Natural killer cell (primary cell): ENCODE data around the gene IER5. TPM values are rescaled to one million over a fixed set of nuclear protein-coding genes. Genes with fewer than 3 reads are reported as not detected.

Experiments used
- ATAC-seq, 3 donors: fragments of 150-1000 bp in 2 of 3; fragments of 200-7000 bp in 1 of 3; cut with Tn5 transposase; 1 replicate in 1 of 3; 2 replicates in 2 of 3; pipeline ENCODE4 v1.10.0; 2021; ENCODE audit warnings: mild to moderate bottlenecking in 2 of 3, moderate library complexity in 2 of 3
- DNase-seq, 2 donors: peaks; one replicate each; pipeline versions ENCODE4 v3.0.0 to v3.0.0-alpha.2; 2013 to 2021; ENCODE audit warnings: mixed read lengths in 1 of 2
- H3K27ac ChIP-seq: one replicate; pipeline ENCODE4 v1.5.1; 2013; ENCODE audit warnings: mild to moderate bottlenecking, low read length
- H3K27me3 ChIP-seq: one replicate; pipeline ENCODE4 v1.6.1; 2013; ENCODE audit warnings: low read length; ENCODE audit not compliant: control insufficient read depth, insufficient read depth
- H3K36me3 ChIP-seq: one replicate; pipeline ENCODE4 v1.6.1; 2013; ENCODE audit warnings: low read length; ENCODE audit not compliant: control insufficient read depth, insufficient read depth
- H3K4me1 ChIP-seq: one replicate; pipeline ENCODE4 v1.6.1; 2013; ENCODE audit warnings: low read length; ENCODE audit not compliant: control insufficient read depth, insufficient read depth
- H3K4me3 ChIP-seq: one replicate; pipeline ENCODE4 v1.5.1; 2013; ENCODE audit warnings: low read length
- H3K9me3 ChIP-seq: one replicate; pipeline ENCODE4 v1.6.1; 2013; ENCODE audit warnings: low read length; ENCODE audit not compliant: control insufficient read depth, insufficient read depth
- H3K27ac Mint-ChIP-seq, 2 donors: one replicate each; pipeline ENCODE4 v1.8.0; 2022; ENCODE audit warnings: mild to moderate bottlenecking in 2 of 2, mixed read lengths in 2 of 2, moderate library complexity in 1 of 2
- H3K27me3 Mint-ChIP-seq, 2 donors: one replicate each; pipeline ENCODE4 v1.8.0; 2022; ENCODE audit warnings: low read depth in 2 of 2, mixed read lengths in 2 of 2
- H3K36me3 Mint-ChIP-seq: one replicate; pipeline ENCODE4 v1.8.0; 2022; ENCODE audit warnings: mixed read lengths
- H3K4me1 Mint-ChIP-seq, 2 donors: one replicate each; pipeline ENCODE4 v1.8.0; 2022; ENCODE audit warnings: mixed read lengths in 2 of 2
- H3K4me3 Mint-ChIP-seq: one replicate; pipeline ENCODE4 v1.8.0; 2022; ENCODE audit warnings: mild to moderate bottlenecking, moderate library complexity, mixed read lengths
- H3K9me3 Mint-ChIP-seq, 2 donors: one replicate each; pipeline ENCODE4 v1.8.0; 2022; ENCODE audit warnings: mixed read lengths in 2 of 2
- WGBS: methylation state at CpG from one replicate; pipeline ENCODE4 v1.1.7; 2013; ENCODE audit warnings: missing lambda C conversion rate; ENCODE audit not compliant: insufficient coverage; 5-methylcytosine and 5-hydroxymethylcytosine counted together
- intact Hi-C: fragments of 100-400 bp; cut with micrococcal nuclease; formaldehyde crosslinking; loops from one replicate; pipeline ENCODE4 v1.14.2; 2022
- total RNA-seq, 4 donors: library from RNA; stranded (reverse); fragments of 120-200 nt in 1 of 4; gene quantifications; one replicate each; pipeline versions ENCODE4 v1.2.3 to v1.2.4, GENCODE V29; 2013 to 2022
- TF ChIP-seq, protein P1 (sequence below): fragments of 200-600 bp; IDR thresholded peaks from one replicate; pipeline ENCODE4 v1.8.0; 2022; ENCODE audit warnings: antibody characterized with exemption

Gene IER5
- total RNA-seq, 3 donors from 2014 or later (not counting 1 experiment from before 2014, with no cell fraction given): 118 to 164 (median 150) TPM

DNA sequence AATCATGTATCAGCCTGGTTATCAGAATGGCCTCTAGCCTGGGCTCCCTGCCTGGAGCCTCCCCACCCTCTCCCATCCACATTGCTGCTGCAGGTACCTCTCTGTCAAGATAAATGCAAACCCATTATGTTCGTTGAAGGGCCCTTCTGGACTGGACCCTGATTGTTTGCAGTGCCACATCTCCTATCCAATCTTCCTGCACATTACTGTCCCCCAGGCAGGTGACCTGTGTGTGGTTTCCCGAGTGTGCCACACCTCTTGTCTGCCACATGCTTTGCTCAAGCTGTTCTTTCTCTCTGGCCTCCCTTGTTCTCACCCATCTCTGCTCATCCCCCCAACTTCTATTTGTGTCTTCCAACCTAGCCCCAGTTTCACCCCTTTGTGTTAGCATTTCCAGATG, 32.4 kb downstream of the IER5 start:
- no peaks in the 10 kb centered on the region for H3K36me3 Mint-ChIP-seq
- ATAC-seq: no peak
- H3K27ac Mint-ChIP-seq: no peak overlapping the region

DNA sequence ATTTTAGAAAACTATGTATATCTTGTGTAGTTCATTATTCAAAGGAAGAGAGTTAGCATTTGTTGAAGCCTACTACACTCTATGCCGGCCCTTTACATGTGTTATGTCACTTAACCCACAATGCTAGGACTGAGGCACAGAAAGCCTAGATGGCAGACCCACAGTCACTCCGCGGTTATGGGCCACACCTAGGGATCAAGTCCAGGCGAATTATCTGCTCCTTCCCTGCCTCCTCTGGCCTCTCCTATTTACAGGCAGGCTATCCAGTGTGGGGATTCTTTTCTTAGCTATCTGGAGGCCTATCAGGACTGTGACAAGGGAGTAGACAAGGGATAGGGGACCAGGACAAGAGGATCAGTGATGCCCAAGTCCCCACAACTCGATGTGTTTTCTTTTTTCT, 33.0 kb downstream of the IER5 start:
- WGBS: 94% methylated on average over 5 of the region's 5 CpGs

More for the DNA sequence above, 32.4 kb downstream of the IER5 start:
- no peaks in the 10 kb centered on the region for H3K36me3 ChIP-seq
- Mint-ChIP-seq H3K9me3 (no peaks in the 10 kb centered on the region), H3K4me1 (peaks cover 5 to 9% of the 10 kb centered on the region in 2 donors), H3K27me3 (no peaks in the 10 kb centered on the region), H3K4me3 (no peak overlapping the region)
- no peaks in the 10 kb centered on the region for H3K4me1 ChIP-seq
- no peak overlapping the region for H3K4me3 ChIP-seq
- 86% methylated on average over 2 of the region's 2 CpGs for WGBS
- no peak overlapping the region for H3K27ac ChIP-seq
- TF ChIP-seq, protein P1, sequence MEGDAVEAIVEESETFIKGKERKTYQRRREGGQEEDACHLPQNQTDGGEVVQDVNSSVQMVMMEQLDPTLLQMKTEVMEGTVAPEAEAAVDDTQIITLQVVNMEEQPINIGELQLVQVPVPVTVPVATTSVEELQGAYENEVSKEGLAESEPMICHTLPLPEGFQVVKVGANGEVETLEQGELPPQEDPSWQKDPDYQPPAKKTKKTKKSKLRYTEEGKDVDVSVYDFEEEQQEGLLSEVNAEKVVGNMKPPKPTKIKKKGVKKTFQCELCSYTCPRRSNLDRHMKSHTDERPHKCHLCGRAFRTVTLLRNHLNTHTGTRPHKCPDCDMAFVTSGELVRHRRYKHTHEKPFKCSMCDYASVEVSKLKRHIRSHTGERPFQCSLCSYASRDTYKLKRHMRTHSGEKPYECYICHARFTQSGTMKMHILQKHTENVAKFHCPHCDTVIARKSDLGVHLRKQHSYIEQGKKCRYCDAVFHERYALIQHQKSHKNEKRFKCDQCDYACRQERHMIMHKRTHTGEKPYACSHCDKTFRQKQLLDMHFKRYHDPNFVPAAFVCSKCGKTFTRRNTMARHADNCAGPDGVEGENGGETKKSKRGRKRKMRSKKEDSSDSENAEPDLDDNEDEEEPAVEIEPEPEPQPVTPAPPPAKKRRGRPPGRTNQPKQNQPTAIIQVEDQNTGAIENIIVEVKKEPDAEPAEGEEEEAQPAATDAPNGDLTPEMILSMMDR: no peak
- no peaks in the 10 kb centered on the region for H3K27me3 ChIP-seq
- H3K9me3 ChIP-seq: no peaks in the 10 kb centered on the region
- DNase-seq: no peak
- intact Hi-C loops: no loop called here

DNA sequence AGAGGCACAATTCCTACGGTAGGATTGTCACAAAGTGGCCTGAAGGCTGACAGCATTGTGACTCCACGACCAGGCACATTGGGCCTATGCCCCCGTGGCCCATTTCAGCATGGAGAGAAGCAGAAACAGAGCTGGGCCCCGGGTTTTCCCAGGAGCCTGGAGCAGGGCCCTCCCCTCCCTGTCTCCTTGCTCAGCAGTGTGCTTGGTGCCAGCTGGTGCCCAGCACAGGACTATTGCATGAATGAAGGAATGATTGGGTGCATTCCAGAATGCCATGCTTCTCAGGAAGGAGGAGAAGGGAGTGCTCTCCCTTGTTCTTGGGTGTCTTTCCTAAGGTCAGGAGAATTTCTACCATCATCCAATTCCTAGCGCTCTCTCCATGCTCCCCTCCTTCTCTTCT, 33.7 kb downstream of the IER5 start:
- Histone ChIP-seq H3K27ac (no peak overlapping the region), H3K36me3 (no peaks in the 10 kb centered on the region), H3K4me3 (no peak overlapping the region), H3K4me1 (no peaks in the 10 kb centered on the region), H3K27me3 (no peaks in the 10 kb centered on the region), H3K9me3 (no peaks in the 10 kb centered on the region)
- no peak overlapping the region for H3K4me3 Mint-ChIP-seq
- ATAC-seq (no peak), DNase-seq (no peak)
- TF ChIP-seq, protein P1: no peak
- H3K27me3 Mint-ChIP-seq: no peaks in the 10 kb centered on the region
- H3K9me3 Mint-ChIP-seq: no peaks in the 10 kb centered on the region
- WGBS: 83% methylated on average over 5 of the region's 5 CpGs
- no peaks in the 10 kb centered on the region for H3K36me3 Mint-ChIP-seq
- intact Hi-C loops: no loop called here
- no peak overlapping the region for H3K27ac Mint-ChIP-seq
- peaks cover 5 to 9% of the 10 kb centered on the region in 2 donors for H3K4me1 Mint-ChIP-seq

More for the DNA sequence above, 33.0 kb downstream of the IER5 start:
- intact Hi-C loops: no loop called here
- H3K27ac Mint-ChIP-seq: no peak overlapping the region
- DNase-seq: no peak
- ATAC-seq: no peak
- no peaks in the 10 kb centered on the region for H3K27me3 Mint-ChIP-seq
- peaks cover 5 to 9% of the 10 kb centered on the region in 2 donors for H3K4me1 Mint-ChIP-seq
- TF ChIP-seq, protein P1: no peak
- H3K4me3 Mint-ChIP-seq: no peak overlapping the region
- Histone ChIP-seq H3K9me3 (no peaks in the 10 kb centered on the region), H3K27me3 (no peaks in the 10 kb centered on the region), H3K4me1 (no peaks in the 10 kb centered on the region), H3K36me3 (no peaks in the 10 kb centered on the region), H3K4me3 (no peak overlapping the region), H3K27ac (no peak overlapping the region)
- no peaks in the 10 kb centered on the region for H3K9me3 Mint-ChIP-seq
- H3K36me3 Mint-ChIP-seq: no peaks in the 10 kb centered on the region

DNA sequence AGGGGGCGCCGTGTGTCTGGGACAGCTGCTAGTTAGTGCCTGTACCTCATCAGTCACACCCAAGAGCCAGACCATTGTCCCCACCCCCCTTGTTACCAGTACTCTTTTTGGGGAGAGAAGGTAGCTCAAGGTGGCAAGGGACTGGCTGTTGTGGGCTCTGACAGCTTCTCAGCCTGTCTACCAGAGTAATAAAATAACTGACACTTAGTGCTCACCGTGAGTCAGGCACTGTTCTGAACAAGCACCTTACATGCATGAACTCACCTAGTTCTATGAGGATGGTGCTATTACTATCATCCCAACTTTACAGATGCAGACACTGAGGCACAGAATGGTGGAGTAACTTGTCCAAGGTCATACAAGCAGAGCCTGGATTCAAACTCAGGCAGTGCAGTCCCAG, 34.7 kb downstream of the IER5 start:
- ATAC-seq: no peak
- peaks cover 5 to 9% of the 10 kb centered on the region in 2 donors for H3K4me1 Mint-ChIP-seq

More for the DNA sequence above, 34.7 kb downstream of the IER5 start:
- Histone ChIP-seq H3K36me3 (no peaks in the 10 kb centered on the region), H3K4me1 (peaks cover 6% of the 10 kb centered on the region), H3K4me3 (no peak overlapping the region), H3K27ac (no peak overlapping the region), H3K27me3 (no peaks in the 10 kb centered on the region), H3K9me3 (no peaks in the 10 kb centered on the region)
- no peak overlapping the region for H3K4me3 Mint-ChIP-seq
- TF ChIP-seq, protein P1: no peak
- intact Hi-C loops: no loop called here
- no peaks in the 10 kb centered on the region for H3K9me3 Mint-ChIP-seq
- no peak overlapping the region for H3K27ac Mint-ChIP-seq
- DNase-seq: no peak
- 92% methylated on average over 1 of the region's 3 CpGs for WGBS
- no peaks in the 10 kb centered on the region for H3K36me3 Mint-ChIP-seq
- no peaks in the 10 kb centered on the region for H3K27me3 Mint-ChIP-seq
